GM12892 (cell line): ENCODE measurements around the gene NPR2.

Experiments
- POLR2A ChIP-seq: IDR thresholded peaks from 2 replicates; pipeline ENCODE4 v1.6.1; 2011; ENCODE audit warnings: low read depth, low read length, control low read depth
- POLR2AphosphoS5 ChIP-seq: IDR thresholded peaks from 2 replicates; pipeline ENCODE4 v1.6.1; 2011; ENCODE audit warnings: low read depth, low read length, control low read depth
- TAF1 ChIP-seq: IDR thresholded peaks from 2 replicates; pipeline ENCODE4 v1.6.1; 2011; ENCODE audit warnings: low read depth, mild to moderate bottlenecking, control low read depth, low read length, borderline replicate concordance

DNA sequence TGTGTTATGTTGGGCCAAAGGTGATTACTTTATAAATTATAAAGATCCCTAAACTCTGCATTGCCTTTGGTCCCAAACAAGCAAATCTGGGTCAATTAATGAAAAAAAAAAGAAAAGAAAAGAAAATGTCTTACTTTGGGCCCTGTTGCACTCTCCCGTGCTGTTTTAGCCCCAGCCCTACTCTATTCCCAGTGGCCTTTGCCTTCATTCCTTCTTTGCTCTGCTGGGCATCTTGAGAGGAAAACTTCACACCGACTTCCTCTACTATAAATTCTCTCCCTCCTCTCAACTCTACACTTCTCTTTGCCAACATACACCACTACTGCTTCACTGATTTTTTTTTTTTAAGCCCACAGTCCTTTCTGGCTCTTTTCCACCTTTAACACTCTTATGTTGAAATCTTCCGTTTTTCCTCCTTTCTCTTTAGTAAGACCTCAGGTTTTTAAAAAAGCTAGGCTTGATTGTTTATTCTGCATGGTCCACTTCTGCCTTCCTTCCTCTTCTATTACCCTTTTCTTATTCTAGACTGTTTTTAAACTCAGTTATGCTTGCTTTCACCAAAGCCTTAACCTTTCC, 32.8 kb upstream of the NPR2 start:
- TF ChIP-seq TAF1 (no peak), POLR2A (no peak), POLR2AphosphoS5 (no peak)
